Right cardiac atrium (tissue), 5 donors: ENCODE results near the gene KCNQ5. TPM values are rescaled to one million over a fixed set of nuclear protein-coding genes. Genes with fewer than 3 reads are reported as not detected.
"Not testable (repeated sequence)": the region's sequence is repeated elsewhere in the genome, so short reads cannot be mapped to it uniquely, and the experiment has no call there.

ENCODE experiments used
- ATAC-seq, 2 donors: fragments of 200-7000 bp; cut with Tn5 transposase; one replicate each; pipeline versions ENCODE4 v1.8.0 to v1.9.1; 2020; ENCODE audit warnings: moderate library complexity in 2 of 2, mild to moderate bottlenecking in 1 of 2
- DNase-seq, 3 donors: peaks; one replicate each; pipeline ENCODE4 v3.0.0-alpha.2; 2020
- H3K27ac ChIP-seq: one replicate; pipeline ENCODE4 v1.5.1; 2013; ENCODE audit warnings: mild to moderate bottlenecking, low read length, control low read depth, moderate library complexity
- H3K27me3 ChIP-seq: one replicate; pipeline ENCODE4 v1.6.1; 2013; ENCODE audit not compliant: control insufficient read depth, insufficient read depth
- H3K4me1 ChIP-seq: one replicate; pipeline ENCODE4 v1.6.1; 2013; ENCODE audit warnings: low read length; ENCODE audit not compliant: control insufficient read depth, insufficient read depth
- H3K4me3 ChIP-seq: one replicate; pipeline ENCODE4 v1.5.1; 2013; ENCODE audit warnings: low read length, control low read depth
- H3K9me3 ChIP-seq: one replicate; pipeline ENCODE4 v1.6.1; 2013; ENCODE audit warnings: low read length; ENCODE audit not compliant: control insufficient read depth
- WGBS: extraction: QIAGEN DNeasy Blood & Tissue Kit; methylation state at CpG from one replicate; pipeline ENCODE4 v1.1.7; 2013; 5-methylcytosine and 5-hydroxymethylcytosine counted together
- intact Hi-C, 4 donors: fragments of 100-400 bp; cut with DNase I; formaldehyde crosslinking; loops; one replicate each; pipeline versions ENCODE4 v1.11.0 to v1.14.0; 2022 to 2023
- polyA plus RNA-seq: library from polyadenylated mRNA; stranded (reverse); fragments of 200-250 nt; gene quantifications from one replicate; pipeline ENCODE4 v1.2.3, GENCODE V29; 2013
- total RNA-seq, 4 donors: library from RNA; stranded (reverse); fragmentation: NEBNext Ultra II Directional; extraction: Animal tissue kit (Norgen Biotek cat#: 25700); gene quantifications; one replicate each; pipeline ENCODE4 v1.2.1, GENCODE V29; 2021
- donor health status: healthy with polysubstance abuse.
- donor health status: DM: no; HTN: yes; CAD: no.
- donor health status: DM: no; HTN: no; CAD: no.
- donor health status: DM: no; HTN: yes; CAD: no; lungs with severe emphysema.
- donor health status: DM: yes; HTN: yes; CAD: no.

Gene KCNQ5
- total and polyA plus RNA-seq, 5 donors: 0.20 to 0.68 (median 0.36) TPM; not detected in 1

DNA sequence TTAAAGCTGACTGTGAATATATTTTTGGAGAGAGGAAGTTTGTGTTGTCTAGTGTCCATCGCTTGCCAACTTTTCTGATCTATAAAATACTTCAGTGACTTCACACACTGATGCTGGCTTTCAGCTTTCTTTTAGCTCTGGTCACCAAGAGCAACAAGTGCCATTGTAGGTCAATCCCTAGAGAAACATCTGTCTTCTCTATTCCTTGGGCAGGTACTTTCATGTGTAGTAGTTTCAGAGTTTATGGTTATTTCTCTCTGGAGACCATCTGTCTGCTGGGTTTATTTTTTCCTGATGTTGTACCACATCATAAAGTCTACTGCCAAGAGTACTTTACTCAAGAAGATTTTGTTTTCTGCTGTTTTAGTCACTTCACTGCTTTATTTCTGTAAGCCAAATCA lies 353.5 kb downstream of the KCNQ5 start:
- no peaks in the 10 kb centered on the region for H3K27me3 ChIP-seq
- intact Hi-C loops: no loop called here
- WGBS: 34% methylated on average over 1 of the region's 1 CpG
- ATAC-seq (no peak), DNase-seq (no peak)
- H3K4me3 ChIP-seq: no peak overlapping the region
- H3K9me3 ChIP-seq: no peaks in the 10 kb centered on the region
- H3K27ac ChIP-seq: no peak overlapping the region
- no peaks in the 10 kb centered on the region for H3K4me1 ChIP-seq

GRCh38 chr6:72976484-72976883 lies 354.6 kb downstream of the KCNQ5 start:
- H3K27ac ChIP-seq: no peak overlapping the region

GRCh38 chr6:72977114-72977513 lies 355.2 kb downstream of the KCNQ5 start:
- H3K27ac ChIP-seq: no peak overlapping the region
- ATAC-seq: no peak
- WGBS: 51% methylated on average over 1 of the region's 1 CpG

More at GRCh38 chr6:72976484-72976883, 354.6 kb downstream of the KCNQ5 start:
- H3K4me3 ChIP-seq: no peak overlapping the region
- ATAC-seq: no peak
- intact Hi-C loops: no loop called here
- WGBS: 30% methylated on average over 2 of the region's 2 CpGs
- H3K4me1 ChIP-seq: no peaks in the 10 kb centered on the region
- H3K9me3 ChIP-seq: no peaks in the 10 kb centered on the region
- no peak for DNase-seq
- H3K27me3 ChIP-seq: no peaks in the 10 kb centered on the region

GRCh38 chr6:72978808-72979207 lies 356.9 kb downstream of the KCNQ5 start:
- H3K4me1 ChIP-seq, intact Hi-C loops, H3K27me3 ChIP-seq, DNase-seq, ATAC-seq, H3K9me3 ChIP-seq, H3K27ac ChIP-seq, H3K4me3 ChIP-seq: not testable (repeated sequence)
- WGBS: 92% methylated on average over 3 of the region's 3 CpGs

More at GRCh38 chr6:72977114-72977513, 355.2 kb downstream of the KCNQ5 start:
- Histone ChIP-seq H3K9me3 (no peaks in the 10 kb centered on the region), H3K4me1 (no peaks in the 10 kb centered on the region), H3K27me3 (no peaks in the 10 kb centered on the region), H3K4me3 (no peak overlapping the region)
- intact Hi-C loops: no loop called here
- DNase-seq: no peak

DNA sequence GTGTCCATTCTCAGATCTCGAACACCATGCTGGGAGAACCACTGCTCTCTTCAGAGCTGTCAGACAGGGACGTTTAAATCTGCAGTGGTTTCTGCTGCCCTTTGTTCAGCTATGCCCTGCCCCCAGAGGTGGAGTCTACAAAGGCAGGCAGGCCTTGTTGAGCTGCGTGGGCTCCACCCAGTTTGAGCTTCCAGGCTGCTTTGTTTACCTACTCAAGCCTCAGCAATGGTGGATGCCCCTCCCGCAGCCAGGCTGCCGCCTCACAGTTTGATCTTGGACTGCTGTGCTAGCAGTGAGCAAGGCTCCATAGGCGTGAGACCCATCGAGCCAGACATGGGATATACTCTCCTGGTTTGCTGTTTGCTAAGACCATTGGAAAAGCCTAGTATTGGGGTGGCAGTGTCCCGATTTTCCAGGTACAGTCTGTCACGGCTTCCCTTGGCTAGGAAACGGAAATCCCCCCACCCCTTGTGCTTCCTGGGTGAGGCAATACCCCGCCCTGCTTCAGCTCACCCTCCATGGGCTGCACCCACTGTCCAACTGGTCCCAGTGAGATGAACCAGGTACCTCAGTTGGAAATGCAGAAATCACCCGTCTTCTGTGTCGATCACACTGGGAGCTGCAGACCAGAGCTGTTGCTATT lies 362.4 kb downstream of the KCNQ5 start:
- intact Hi-C loops, DNase-seq, H3K27me3 ChIP-seq, H3K27ac ChIP-seq, H3K4me1 ChIP-seq, H3K9me3 ChIP-seq, ATAC-seq, H3K4me3 ChIP-seq: not testable (repeated sequence)
- 85% methylated on average over 13 of the region's 13 CpGs for WGBS

- Histone ChIP-seq H3K27ac (no peak overlapping the region), H3K4me1 (no peaks in the 10 kb centered on the region), H3K9me3 (no peaks in the 10 kb centered on the region), H3K27me3 (no peaks in the 10 kb centered on the region), H3K4me3 (no peak overlapping the region)
- 89% methylated on average over 4 of the region's 4 CpGs for WGBS
- DNase-seq (no peak), ATAC-seq (no peak)
- intact Hi-C loops: no loop called here
These were observed 363.3 kb downstream of the KCNQ5 start for GRCh38 chr6:72984981-72985665.

DNA sequence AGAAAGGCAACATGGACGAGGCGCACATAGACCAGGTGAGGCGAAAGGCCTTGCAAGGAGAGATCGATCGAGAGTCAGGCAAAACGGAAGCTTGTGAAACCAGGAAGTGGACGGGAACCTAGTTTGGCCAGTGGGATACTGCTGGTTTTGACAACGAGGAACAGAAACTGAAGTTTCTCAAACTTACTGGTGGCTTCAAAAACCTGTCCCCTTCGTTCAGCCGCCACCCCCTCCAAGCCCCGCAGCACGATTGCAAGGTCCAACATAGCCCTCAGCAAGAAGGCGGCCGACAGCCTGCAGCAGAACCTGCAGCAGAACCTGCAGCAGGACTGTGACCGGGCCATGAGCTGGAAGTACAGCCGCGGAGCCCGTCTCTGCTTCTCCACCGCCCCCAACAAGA lies 365.4 kb downstream of the KCNQ5 start:
- H3K9me3 ChIP-seq: no peaks in the 10 kb centered on the region
- DNase-seq: no peak
- no peak overlapping the region for H3K4me3 ChIP-seq
- no peaks in the 10 kb centered on the region for H3K4me1 ChIP-seq
- no peak overlapping the region for H3K27ac ChIP-seq
- WGBS: 85% methylated on average over 19 of the region's 19 CpGs
- intact Hi-C loops: no loop called here
- ATAC-seq: no peak
- H3K27me3 ChIP-seq: no peaks in the 10 kb centered on the region

DNA sequence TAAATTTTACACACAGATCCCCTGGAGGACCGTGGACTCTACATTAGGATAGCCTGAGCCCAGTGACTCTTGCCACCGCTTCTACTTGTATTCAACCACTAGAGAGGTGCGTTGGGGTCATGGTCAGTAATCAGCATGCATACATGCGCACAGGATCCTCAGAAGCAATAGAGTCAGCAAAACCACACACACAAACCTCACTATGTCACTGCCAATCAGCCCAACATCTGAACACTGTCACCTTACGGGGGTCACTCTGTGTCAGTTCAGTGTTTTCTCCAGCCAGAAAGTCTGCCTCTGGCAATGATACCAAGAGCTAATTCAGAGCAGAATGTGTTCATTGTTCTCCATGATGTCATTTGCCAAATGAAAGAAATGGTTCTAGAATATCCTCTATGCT lies 378.1 kb downstream of the KCNQ5 start:
- no peaks in the 10 kb centered on the region for H3K9me3 ChIP-seq
- peak in 1 of 2 donors; percentile 51 for ATAC-seq
- no peak for DNase-seq
- H3K27me3 ChIP-seq: no peaks in the 10 kb centered on the region
- WGBS: 77% methylated on average over 5 of the region's 5 CpGs
- no peak overlapping the region for H3K4me3 ChIP-seq
- no peaks in the 10 kb centered on the region for H3K4me1 ChIP-seq
- H3K27ac ChIP-seq: no peak overlapping the region
- intact Hi-C loops: no loop called here

DNA sequence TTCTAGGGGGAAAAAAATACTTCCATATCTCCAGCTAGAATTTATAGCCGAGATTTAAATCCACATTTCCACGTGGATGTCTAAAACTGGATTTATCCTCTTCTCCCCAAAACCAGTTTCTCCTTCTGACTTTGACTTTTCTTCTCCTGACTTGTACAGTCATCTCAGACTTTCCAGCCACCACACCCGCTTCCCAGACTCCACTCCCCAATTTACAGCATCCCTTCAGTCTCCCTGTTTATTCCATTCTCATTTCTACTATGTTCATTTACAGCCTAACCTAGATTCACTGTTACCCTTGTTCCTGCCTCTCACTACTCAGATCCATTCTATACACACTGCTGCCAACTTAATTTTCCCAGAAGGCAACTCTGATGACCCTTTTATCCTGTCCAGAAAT lies 378.6 kb downstream of the KCNQ5 start:
- Histone ChIP-seq H3K27me3 (no peaks in the 10 kb centered on the region), H3K27ac (no peak overlapping the region), H3K4me3 (no peak overlapping the region), H3K9me3 (no peaks in the 10 kb centered on the region), H3K4me1 (no peaks in the 10 kb centered on the region)
- intact Hi-C loops: no loop called here
- ATAC-seq: no peak
- 82% methylated on average over 3 of the region's 3 CpGs for WGBS
- DNase-seq: no peak

DNA sequence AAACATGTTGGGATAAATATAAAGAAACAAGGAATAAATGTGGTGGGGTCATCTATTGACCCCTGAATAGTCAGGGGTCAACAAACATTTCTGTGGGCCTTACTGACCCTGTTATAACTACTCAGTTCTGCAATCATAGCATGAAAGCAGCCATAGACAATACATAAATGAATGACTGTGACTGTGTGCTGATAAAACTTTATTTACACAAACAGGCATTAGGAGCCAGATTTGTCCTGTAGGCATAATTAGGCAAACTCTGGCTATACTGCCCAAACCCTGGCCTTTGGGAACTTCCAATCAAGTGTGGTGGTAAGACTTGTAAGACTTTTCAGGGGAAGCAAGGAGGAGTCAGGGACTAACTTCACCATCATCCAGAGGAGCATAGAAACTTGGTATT lies 380.7 kb downstream of the KCNQ5 start:
- intact Hi-C loops: no loop called here
- Histone ChIP-seq H3K27me3 (no peaks in the 10 kb centered on the region), H3K4me1 (no peaks in the 10 kb centered on the region), H3K4me3 (no peak overlapping the region), H3K9me3 (no peaks in the 10 kb centered on the region), H3K27ac (no peak overlapping the region)
- no peak for DNase-seq
- no peak for ATAC-seq

- 52% methylated on average over 3 of the region's 3 CpGs for WGBS
- intact Hi-C loops: no loop called here
These were observed 381.4 kb downstream of the KCNQ5 start for GRCh38 chr6:73003302-73003701.

More at GRCh38 chr6:73003302-73003701, 381.4 kb downstream of the KCNQ5 start:
- Histone ChIP-seq H3K27me3 (no peaks in the 10 kb centered on the region), H3K4me3 (no peak overlapping the region), H3K4me1 (no peaks in the 10 kb centered on the region), H3K9me3 (no peaks in the 10 kb centered on the region), H3K27ac (no peak overlapping the region)
- ATAC-seq: no peak
- DNase-seq: no peak
